Measurements from ENCODE around the gene LZTS2. TPM values are rescaled to one million over a fixed set of nuclear protein-coding genes. Genes with fewer than 3 reads are reported as not detected.

The LZTS2 gene
- total RNA-seq, 4 donors from 2014 or later: 41.8 to 86.8 (median 56.6) TPM

DNA sequence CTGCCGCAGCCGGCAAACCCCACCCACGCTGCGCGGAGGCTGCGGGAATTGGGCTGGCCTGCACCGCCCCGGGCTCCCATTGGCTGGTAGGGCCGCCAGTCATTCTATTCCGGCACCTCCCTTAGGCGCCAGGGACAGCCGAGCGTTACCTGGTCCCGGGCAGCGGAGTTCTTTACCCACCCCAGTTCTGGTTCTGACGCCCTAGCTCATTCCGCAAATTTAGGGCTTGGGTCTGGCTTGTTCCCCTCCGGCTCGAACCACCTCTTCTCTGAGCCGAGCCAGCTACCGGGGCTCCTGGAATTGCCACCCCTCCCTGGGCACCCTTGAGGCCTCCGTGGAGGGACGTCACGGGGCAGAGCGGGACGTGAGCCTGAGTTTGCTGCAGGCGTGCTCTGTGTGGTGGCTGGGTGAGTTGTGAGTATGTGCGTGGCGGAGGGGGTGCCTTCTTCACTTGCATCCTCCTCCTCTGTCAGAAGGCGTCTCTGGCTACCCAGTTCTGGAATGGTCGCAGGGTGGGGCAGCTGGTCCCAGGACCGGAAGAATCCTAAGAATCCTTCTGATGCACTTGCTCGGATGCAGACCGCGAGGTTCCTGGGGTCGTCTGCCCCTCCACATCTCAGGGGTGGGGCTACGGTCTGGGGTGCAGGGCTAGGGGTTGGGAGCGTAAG is 31.7 kb downstream of the LZTS2 start, which contains the start of the genes PDZD7 and SFXN3:
TSS of gene PDZD7 (minus strand) at position 2 of the 668 bp plus-strand sequence. CDS start 910 bp downstream, outside the sequence.
TSS of gene SFXN3 (plus strand) at position 107 of the 668 bp plus-strand sequence. CDS start 3,461 bp downstream, outside the sequence.
- H3K27me3 ChIP-seq: no peaks in the 10 kb centered on the region
- peak within 1 kb of the TSS; percentile 50 to 76 (median 60) for H3K4me3 ChIP-seq
- TF ChIP-seq POLR2AphosphoS5 (IDR thresholded peaks at IDR 0.05): peak; percentile 59 to 72 (median 70)
- peak; percentile 65 for TF ChIP-seq POLR2A (IDR thresholded peaks at IDR 0.05)
- TF ChIP-seq, protein P1, sequence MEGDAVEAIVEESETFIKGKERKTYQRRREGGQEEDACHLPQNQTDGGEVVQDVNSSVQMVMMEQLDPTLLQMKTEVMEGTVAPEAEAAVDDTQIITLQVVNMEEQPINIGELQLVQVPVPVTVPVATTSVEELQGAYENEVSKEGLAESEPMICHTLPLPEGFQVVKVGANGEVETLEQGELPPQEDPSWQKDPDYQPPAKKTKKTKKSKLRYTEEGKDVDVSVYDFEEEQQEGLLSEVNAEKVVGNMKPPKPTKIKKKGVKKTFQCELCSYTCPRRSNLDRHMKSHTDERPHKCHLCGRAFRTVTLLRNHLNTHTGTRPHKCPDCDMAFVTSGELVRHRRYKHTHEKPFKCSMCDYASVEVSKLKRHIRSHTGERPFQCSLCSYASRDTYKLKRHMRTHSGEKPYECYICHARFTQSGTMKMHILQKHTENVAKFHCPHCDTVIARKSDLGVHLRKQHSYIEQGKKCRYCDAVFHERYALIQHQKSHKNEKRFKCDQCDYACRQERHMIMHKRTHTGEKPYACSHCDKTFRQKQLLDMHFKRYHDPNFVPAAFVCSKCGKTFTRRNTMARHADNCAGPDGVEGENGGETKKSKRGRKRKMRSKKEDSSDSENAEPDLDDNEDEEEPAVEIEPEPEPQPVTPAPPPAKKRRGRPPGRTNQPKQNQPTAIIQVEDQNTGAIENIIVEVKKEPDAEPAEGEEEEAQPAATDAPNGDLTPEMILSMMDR (IDR thresholded peaks at IDR 0.05): no peak
- DNase-seq: peak; percentile 98
- H3K9me3 ChIP-seq: no peaks in the 10 kb centered on the region
- 0% methylated on average over 35 of the region's 38 CpGs; no CpG with 5 or more reads in 1 of the 2 donors for WGBS, 2 donors (ENCODE audit: low coverage in 1 of 2)
- peaks cover 10 to 29% (median 20%) of the 10 kb centered on the region in 4 donors for H3K4me1 ChIP-seq
- peak within 1 kb of the TSS; percentile 91 to 97 (median 95) for H3K27ac ChIP-seq
- in situ Hi-C loops (cut with MboI; ENCODE audit: low pct_ligation_motif_present in 1 of 4, low pct_unique_long_range_greater_than_20kb in 1 of 4, low sequenced_read_pairs in 3 of 4) (no loop called here), intact Hi-C loops (cut with DNase I; ENCODE audit: low total_unique reads) (no loop called here)
- H3K36me3 ChIP-seq: no peaks in the 10 kb centered on the region

DNA sequence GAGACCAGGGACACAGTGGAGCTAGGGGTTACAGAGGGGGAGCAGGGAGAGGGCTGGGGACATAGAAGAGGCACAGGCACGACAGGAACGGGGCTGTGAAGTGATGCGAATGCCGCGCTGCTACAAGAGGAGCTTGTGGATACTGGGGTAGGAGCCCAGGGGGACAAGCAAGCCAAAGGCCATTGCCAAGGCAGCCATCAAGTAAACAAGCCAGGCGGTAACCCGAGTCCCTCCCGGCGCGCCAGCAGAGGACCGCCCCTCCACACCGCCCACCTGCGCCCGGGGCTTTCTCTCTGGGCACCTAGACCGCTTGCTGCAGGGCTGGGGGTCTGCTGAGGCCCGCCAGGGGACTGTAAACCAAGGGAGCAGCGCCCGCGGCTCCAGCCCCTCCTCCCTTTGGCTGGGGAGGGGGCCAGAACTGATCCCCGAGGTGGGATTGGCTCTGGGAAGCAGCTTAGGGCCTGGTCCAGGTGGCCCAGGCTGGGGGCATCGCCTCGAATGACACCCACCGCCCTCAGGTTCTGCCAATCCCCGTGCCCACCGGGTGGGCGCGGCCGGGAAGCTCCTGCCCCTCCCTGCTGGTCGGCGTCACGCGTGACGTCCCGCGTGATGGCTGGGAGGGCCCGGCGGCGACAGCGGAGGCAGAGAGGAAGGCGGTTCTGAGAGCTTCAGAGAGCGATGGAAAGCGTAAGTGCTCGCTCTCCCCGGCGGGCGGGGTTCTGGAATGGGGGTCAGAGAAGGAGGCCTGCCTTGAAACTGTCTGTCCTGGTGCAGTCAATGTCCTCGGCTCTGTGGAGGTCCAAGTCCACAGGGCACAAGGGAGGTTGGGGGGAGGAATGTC is 32.4 kb downstream of the LZTS2 start:
- in situ Hi-C loops (cut with MboI; ENCODE audit: low pct_ligation_motif_present in 1 of 4, low pct_unique_long_range_greater_than_20kb in 1 of 4, low sequenced_read_pairs in 3 of 4) (no loop called here), intact Hi-C loops (cut with DNase I; ENCODE audit: low total_unique reads) (no loop called here)
- H3K36me3 ChIP-seq: no peaks in the 10 kb centered on the region
- peak overlapping the region; percentile 91 to 97 (median 95) for H3K27ac ChIP-seq
- no peaks in the 10 kb centered on the region for H3K9me3 ChIP-seq
- peaks cover 10 to 29% (median 20%) of the 10 kb centered on the region in 4 donors for H3K4me1 ChIP-seq
- H3K4me3 ChIP-seq: peak overlapping the region; percentile 50 to 76 (median 60)
- no peaks in the 10 kb centered on the region for H3K27me3 ChIP-seq
- DNase-seq: peak; percentile 86
- TF ChIP-seq POLR2AphosphoS5 (IDR thresholded peaks at IDR 0.05): peak in 2 of 3 donors; percentile 60 to 63
- TF ChIP-seq POLR2A (IDR thresholded peaks at IDR 0.05): peak; percentile 59
- no peak for TF ChIP-seq EP300 (IDR thresholded peaks at IDR 0.05; ENCODE audit: low read depth)
- TF ChIP-seq, protein P1 (IDR thresholded peaks at IDR 0.05): no peak
- WGBS, 2 donors (ENCODE audit: low coverage in 1 of 2): 0% methylated on average over 38 of the region's 47 CpGs; no CpG with 5 or more reads in 1 of the 2 donors

DNA sequence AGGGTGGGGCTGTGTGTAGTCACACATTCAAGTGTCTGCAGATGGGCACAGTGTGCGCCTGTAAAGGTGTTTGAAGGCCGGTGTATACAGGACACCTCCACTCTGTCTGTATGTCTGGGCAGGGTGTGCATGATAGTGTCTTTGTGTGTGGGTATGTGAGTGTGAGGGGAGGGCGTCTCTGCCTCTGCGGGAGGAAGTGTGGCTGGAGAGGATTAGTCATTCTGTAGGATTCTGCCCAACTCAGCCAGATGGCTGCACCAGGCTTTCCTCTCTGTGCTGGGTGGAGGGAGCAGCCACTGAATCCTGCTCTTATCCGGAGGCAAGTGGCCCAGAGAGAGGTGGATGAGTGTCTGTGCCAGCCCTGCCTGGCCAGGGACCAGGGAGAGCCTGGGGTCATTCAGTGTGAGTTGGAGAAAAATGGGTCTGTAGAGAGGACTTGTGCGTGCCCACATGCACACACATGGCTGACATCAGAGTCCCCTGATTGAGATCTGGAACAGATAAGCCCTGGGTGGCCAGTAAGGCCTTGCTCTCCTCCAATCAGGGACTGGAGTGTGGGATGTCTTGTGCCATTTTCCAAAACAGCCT is 33.1 kb downstream of the LZTS2 start:
- TF ChIP-seq, protein P1 (IDR thresholded peaks at IDR 0.05): no peak
- TF ChIP-seq POLR2AphosphoS5 (IDR thresholded peaks at IDR 0.05) (peak in 2 of 3 donors; percentile 3 to 28), EP300 (IDR thresholded peaks at IDR 0.05; ENCODE audit: low read depth) (no peak), POLR2A (IDR thresholded peaks at IDR 0.05) (no peak)
- in situ Hi-C loops (cut with MboI; ENCODE audit: low pct_ligation_motif_present in 1 of 4, low pct_unique_long_range_greater_than_20kb in 1 of 4, low sequenced_read_pairs in 3 of 4): no loop called here
- H3K36me3 ChIP-seq: peaks cover 0 to 6% (median 3%) of the 10 kb centered on the region in 4 donors

More for the DNA sequence above, 33.1 kb downstream of the LZTS2 start:
- whole genome bisulfite sequencing, 2 donors (ENCODE audit: low coverage in 1 of 2): 14% methylated on average over 6 of the region's 6 CpGs; no CpG with 5 or more reads in 1 of the 2 donors
- no peak for DNase-seq
- Histone ChIP-seq H3K4me1 (peaks cover 10 to 29% (median 20%) of the 10 kb centered on the region in 4 donors), H3K4me3 (peak overlapping the region; percentile 50 to 76 (median 60)), H3K27me3 (no peaks in the 10 kb centered on the region), H3K9me3 (no peaks in the 10 kb centered on the region), H3K27ac (peak overlapping the region; percentile 91 to 97 (median 95))
- intact Hi-C loops (cut with DNase I; ENCODE audit: low total_unique reads): no loop called here
